ENCODE data around the gene RASA3.
"Not testable (repeated sequence)": the region's sequence is repeated elsewhere in the genome, so short reads cannot be mapped to it uniquely, and the experiment has no call there.

The RASA3 gene

DNA sequence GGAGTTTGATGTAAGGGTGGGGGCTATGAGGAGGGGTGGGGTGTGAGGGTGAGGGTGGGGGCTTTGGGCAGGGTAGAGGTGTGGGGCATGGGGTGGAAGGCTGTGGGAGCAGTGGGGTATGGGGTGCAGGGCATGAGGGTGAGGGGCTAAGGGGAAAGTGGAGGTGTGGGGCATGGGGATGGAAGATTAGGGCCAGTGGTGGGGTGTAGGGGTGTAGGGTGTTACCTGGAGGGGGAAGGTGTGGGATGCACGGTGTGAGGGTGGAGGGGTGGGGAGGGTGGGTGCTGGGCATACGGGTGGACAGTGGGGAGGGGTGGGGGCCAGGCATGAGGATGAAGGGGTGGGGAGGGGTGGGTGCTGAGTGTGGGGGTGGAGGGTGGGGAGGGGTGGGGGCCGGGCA, 22.9 kb upstream of the RASA3 start:
- DNase-seq, result no peak

DNA sequence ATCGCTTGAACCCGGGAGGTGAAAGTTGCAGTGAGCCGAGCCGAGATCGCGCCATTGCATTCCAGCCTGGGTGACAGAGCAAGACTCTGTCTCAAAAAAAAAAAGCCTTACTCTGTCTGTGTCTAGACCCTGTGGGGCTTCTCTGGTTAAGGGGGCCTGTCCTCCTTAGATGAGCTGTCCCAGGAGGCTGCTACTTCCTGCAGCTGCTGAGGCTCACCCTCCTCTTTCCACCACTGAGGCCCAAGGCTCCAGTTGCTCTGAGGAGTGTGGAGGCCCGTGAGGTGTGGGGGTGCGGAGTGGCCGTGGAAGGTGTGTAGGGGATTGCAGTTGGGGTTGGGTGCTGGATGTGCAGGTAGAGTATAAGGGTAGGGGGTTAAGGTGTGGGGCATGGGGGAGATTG, 22.1 kb upstream of the RASA3 start:
- no peak for DNase-seq

- no peak for DNase-seq
Observed at GRCh38 chr13:114153485-114154080, 21.2 kb upstream of the RASA3 start.

GRCh38 chr13:114152831-114153371, 20.5 kb upstream of the RASA3 start:
- DNase-seq, result peak in 2 of 3 donors; percentile 46 to 56

DNA sequence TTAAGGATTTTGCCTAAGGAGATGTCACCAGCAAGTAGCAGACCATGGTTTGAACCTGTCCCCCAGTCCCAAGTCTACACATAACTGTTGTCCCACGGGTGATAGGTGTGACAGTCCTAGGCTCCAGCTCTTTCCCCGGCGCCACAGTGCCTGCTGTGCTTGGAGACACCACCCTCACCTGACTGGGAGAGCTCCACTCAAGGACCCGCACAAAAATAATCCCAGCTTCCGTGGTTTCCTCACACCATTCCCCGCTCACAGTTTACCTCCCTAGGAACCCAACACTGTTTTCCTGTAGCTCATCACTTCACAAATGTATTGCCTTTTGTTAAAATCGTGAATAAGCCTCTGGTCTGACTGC, 19.8 kb upstream of the RASA3 start:
- no peak for DNase-seq

DNA sequence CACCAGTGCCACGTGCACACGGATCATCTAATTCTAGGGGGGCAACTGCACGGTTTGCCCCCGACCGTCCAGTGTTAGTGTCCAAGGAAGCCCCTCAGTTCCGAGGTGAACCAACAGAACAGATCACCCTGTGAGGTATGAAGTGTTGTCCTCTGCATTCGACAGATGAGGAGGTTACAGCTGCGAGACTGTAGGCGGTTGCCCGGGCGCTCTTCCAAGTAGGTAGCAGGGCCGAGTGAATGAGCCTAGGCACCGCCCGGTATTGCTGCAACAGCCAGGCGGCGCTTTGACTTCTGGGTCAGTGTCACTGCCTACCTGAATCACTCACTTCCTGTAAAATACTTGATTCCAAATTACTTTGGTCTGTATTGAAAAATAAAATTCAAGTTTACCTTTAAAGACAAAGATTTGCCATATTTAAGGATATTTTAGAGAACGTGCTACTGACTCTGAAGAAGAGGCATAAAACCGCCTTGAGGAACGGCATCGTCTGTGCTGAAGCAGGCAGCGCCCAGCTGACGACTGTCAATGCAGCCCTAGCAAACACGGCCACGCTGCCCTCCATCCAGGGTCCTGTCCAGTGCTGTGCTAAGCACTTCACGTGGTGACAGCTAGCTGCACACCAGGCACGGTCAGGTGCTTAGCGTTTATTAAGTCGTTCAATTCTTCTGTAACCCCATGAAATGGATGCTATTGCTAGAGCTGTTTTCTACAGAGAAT, 19.3 kb upstream of the RASA3 start:
- peak; percentile 41 to 68 (median 57) for DNase-seq

DNA sequence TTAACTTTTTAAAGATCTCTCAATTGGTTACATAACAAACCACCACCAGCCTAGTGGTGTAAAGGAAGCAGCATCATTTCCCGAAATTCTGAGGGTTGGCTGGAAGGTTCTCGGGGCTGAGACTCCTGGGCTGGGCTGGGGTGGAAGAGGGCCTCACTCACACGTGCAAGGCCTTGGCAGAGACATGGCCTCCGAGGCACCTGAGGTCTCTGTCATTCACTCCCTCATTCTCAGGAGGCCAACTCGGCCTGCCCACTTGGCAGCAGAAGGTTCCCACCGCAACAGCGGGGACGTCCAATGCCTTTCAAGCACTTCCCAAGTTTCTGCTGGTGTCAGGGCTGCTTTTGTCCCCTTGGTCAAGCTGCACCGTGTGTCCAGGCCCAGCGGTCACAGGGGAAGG, 18.6 kb upstream of the RASA3 start:
- DNase-seq, result peak in 2 of 3 donors; percentile 21 to 32

DNA sequence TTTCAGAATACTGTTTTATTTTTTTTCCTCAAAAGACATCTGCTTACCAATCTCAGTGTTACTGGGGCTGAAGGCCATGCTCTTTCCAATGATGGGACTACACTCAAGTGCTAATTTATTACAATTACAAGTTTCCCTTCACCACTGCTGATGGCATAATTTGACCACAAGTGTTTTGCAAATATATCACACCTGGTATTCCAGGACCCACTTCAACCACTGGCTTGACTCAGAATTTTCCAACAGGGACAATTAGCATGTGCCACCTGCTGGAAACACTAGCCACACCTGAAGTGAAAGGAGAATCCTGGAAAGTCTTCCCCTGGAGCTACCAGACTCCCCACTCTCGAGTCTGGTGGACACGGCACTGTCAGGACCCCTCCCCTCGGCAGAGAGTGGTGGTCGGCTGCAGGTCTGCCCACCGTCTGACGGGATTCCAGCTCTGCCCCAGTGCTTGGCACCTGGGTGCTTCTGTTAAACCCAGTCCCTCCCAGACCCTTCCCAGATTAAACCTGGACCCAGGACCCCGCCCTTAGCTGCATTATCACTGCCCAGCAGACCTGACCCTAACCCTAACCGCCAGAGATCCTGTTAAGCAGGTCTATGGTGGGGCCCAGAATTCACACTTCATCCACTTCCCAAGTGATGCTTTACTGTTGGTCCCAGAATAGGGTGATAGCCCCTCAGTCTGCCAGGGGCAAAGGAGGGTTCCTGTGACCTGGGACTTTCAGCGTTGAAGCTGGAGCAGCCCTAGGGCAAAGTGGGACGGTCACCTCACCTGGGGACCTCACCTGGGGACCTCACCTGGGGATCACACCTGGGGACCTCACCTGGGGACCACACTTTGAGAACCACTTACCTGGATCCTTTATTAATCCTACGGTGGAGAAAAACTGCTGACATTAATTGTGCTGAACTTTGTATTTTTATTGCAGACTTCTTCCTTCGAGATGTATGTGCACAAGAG, 17.6 kb upstream of the RASA3 start:
- peak in 1 of 3 donors; percentile 15 for DNase-seq

DNA sequence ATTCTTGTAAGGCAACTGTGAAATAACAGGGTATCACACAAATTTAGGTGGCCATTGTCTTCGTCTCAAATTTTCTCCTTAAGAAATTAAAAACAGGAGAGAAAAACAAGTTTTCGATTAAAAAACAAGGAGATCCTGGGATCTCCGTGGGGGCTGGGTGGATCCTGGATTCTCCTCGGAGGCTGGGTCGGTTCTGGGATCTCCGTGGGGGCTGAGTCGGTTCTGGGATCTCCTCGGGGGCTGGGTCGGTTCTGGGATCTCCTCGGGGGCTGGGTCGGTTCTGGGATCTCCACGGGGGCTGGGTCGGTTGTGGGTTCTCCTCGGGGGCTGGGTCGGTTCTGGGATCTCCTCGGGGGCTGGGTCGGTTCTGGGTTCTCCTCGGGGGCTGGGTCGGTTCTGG, 16.5 kb upstream of the RASA3 start:
- DNase-seq, result not testable (repeated sequence)

DNA sequence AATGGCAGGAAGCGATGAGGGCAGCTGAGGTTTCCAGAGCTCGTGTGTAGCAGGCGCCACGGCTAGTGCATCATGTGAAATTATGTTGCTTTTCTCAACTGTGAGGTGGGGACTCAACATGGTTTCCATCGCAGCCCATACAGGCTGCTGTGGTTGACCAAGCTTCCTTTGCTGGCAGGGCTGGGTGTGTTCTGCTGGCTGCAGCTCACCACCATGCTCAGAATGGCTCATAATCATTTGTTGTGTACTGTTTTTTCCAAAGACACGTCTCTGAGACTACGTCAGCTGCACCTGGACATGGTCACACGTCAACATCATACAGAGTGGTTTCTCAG, 16.1 kb upstream of the RASA3 start:
- DNase-seq, result peak in 1 of 3 donors; percentile 26

DNA sequence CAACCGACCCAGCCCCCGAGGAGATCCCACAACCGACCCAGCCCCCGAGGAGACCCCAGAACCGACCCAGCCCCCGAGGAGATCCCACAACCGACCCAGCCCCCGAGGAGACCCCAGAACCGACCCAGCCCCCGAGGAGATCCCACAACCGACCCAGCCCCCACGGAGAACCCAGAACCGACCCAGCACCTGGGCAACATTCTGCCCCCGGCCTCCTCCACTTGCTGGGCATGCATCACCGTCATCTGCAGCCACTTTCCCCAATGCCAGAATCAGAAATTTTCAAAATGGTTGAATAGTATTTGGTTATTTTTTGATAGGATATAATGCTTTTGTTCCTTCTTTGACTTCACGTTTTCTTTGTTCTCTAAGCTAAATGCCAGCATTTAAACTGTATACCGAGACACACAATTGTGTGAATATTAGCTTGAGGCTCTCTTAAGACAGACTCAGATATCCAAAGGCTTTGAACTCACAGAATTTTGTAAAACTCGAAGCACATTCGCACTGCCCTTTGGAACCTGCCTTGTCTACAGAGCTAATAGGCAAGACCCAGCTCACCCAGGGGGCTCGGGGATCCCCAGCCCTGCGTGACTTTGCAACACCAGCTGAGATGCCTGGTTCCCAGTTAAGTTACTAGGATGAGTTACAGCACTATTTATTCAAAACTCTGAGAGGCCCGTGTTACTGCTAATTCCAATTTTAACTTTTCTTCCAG, 15.5 kb upstream of the RASA3 start:
- DNase-seq, result peak in 1 of 3 donors; percentile 21

- peak in 1 of 3 donors; percentile 18 for DNase-seq
Observed at GRCh38 chr13:114146629-114147028, 14.2 kb upstream of the RASA3 start.

- DNase-seq, result peak in 1 of 3 donors; percentile 17
Observed at GRCh38 chr13:114146173-114146572, 13.8 kb upstream of the RASA3 start.

DNA sequence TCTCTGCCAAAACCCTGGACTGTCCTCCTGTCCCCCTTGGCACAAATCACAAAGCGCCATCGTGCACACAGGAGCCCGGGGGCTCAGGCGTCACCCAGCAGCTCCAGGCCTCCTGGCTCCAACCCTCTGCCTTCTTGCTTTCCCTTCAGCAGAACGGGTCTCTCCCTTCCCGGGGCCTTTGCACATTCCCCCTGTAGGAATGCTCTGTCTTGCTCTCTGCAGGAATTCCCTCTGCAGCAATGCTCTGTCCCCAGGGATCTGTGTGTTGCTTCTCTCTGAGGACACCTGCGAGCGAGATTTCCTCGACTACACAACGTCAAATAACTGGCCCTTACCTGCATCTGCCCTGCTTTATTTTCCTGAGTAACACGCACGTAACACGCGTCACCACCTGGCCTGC, 13.3 kb upstream of the RASA3 start:
- no peak for DNase-seq

DNA sequence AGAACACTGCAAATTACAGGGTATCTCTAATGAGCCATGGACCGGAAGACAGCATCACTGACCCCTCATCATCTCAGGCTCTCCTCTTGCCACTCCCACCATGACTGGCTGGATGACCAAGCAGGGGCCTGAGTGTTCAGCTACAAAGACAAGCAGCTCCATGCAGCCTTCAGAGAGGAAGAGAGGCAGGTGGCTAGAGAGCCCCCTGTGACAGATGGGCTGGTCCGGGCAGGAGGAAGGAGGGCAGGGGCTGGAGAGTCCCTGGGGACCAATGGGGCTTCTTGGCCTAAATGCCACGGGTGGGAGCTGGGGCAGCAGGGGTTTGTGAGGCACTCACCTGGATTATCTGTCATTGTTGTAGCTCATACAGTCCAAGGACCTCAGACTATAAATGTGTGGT, 12.8 kb upstream of the RASA3 start:
- DNase-seq, result no peak

DNA sequence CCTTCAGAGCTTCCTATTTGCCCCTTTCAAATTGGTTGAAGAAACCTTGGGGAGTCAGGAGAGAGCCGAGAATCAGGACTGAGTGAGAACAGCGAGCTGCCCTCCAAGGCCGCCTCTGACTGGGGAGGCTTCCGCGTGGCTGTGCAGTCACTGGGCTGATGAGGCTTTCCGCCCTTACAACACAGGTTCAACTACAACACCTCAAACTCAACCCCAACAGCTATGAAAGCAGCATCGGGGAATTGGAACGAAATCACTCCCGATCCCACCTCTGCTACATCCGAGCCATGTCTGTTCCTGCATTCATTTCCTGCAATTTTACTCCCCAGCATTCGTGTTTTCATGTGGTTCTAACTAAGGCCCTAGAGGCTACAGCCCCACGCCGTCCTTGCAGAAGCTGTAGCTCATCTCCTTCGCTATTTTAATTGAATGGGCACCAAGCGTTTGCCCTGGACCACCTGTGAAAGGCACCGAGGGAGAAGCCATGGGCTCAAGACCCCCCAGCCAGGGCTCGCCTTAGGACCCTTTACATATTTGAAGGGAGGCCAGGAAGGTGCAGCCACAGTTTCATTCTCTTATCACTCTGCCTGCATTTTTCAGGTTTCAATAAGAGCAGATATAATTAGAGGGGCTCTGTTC, 12.3 kb upstream of the RASA3 start:
- DNase-seq, result no peak

DNA sequence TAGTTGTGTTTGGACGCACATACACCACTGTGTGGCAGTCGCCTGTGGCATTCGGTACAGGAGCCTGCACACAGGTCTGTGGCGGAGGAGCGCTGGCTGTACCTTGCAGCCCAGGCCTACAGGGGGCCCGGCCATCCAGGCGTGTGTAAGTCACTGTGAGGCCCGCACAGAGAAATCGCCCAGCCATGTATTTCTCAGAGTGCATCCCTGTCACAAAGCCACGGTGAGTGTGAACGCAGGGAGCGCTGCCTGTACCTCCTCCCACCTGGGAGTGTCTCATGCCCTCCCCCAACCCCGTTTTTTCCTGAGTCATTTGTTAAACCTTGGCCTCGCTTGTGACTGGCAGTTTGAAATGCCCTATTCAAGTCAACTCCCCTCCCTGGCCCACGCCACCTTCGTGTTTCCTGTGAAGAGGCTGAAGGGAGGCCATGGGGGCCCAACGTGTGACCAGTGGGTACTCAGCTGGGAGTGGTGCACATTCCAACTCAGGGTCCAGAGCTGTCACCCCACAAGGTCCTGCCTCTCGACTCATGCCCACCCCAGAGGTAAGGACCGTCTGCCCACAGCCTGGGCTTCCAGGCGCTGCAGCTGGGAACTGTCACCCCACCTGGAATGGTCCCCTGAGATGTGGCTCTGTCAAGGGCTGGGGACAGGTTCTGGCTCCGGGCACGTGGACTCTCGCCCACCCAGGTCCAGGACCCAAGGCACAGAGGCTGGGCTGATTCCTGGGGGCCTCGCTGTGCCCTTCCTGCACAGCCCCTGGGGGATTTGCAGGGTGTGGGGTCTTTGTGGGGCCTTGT, 11.6 kb upstream of the RASA3 start:
- DNase-seq, result no peak

DNA sequence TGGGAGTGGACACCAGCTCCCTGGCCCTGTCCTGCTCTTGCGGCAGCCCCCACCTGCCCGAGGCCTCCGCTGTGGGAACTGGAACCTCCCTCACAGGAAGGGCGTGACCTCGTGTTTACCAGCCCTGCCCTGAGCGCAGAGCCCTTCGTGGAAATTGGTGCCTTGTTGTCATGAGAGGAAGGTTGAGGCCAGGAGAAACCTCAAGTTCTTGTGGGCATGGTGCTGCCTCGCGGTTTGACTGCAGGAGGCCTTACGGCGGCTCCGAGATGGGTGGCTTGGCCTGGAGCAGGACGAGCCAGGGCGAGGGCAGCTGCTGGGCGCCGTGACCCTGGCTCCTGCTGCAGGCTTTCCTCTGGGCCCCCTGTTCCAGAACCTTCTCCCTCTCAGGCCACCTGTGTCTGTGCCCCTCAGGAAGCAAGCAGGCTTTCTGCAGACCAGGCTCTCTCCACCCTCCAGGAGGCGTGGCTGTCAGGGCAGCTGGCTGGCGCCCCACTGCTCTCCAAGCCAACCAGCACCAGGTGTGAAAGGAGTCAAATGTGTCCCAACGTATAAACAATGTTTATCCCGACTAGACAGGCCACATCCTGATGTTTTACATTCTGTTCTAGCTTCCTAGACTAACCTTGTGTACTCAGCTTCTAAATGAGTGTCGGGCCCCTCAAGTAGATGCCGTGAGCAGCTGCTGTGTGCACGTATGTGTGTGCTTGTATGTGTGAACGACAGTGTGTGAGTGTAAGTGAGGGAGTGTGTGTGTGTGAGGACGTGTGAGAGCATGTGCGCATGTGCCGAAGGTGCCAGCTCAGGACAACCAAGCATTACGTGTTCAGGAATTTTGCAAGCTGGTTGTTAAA, 10.4 kb upstream of the RASA3 start:
- no peak for DNase-seq

DNA sequence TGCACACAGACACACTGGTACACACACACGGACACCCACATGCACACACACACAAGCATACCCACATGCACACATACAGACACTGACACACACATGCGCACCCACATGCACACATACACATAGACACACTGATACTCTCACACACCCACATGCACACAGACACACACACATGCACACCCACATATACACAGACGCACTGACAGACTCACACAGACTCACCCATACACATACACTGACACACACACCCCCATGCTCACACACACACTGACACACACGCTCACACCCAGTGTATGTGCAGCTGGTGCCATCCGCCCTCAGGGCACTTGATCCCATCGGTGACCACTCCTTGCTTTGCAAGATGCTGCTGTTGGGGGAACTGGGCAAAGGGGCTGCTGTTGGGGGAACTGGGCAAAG, 9.7 kb upstream of the RASA3 start:
- DNase-seq, result no peak

GRCh38 chr13:114141261-114141996, 9.0 kb upstream of the RASA3 start:
- DNase-seq, result no peak
